Endothelial cell of umbilical vein (primary cell): ENCODE data around the gene PPFIA3.

Experiments
- FOS ChIP-seq: IDR thresholded peaks from 2 replicates; pipeline ENCODE4 v1.6.1; 2011; ENCODE audit warnings: mild to moderate bottlenecking, low read length, moderate library complexity, borderline replicate concordance; ENCODE audit not compliant: insufficient read depth
- MYC ChIP-seq: IDR thresholded peaks from one replicate; pipeline ENCODE4 v1.6.1; 2011; ENCODE audit warnings: mild to moderate bottlenecking, low read depth, low read length
- POLR2A ChIP-seq: IDR thresholded peaks from 2 replicates; pipeline ENCODE4 v1.6.1; 2012; ENCODE audit warnings: low read depth, mild to moderate bottlenecking, control low read depth, low read length
- POLR2AphosphoS5 ChIP-seq: IDR thresholded peaks from 2 replicates; pipeline ENCODE4 v1.6.1; 2012; ENCODE audit warnings: low read depth, mild to moderate bottlenecking, control low read depth, low read length, moderate library complexity; ENCODE audit not compliant: insufficient read depth
- TF ChIP-seq, protein P1 (sequence below), 2 donors: IDR thresholded peaks; 1 replicate in 1 of 2; 2 replicates in 1 of 2; pipeline ENCODE4 v1.5.1; 2011; ENCODE audit warnings: low read length in 2 of 2, mild to moderate bottlenecking in 2 of 2, moderate library complexity in 2 of 2, control low read depth in 1 of 2, inconsistent platforms in 1 of 2, low read depth in 1 of 2; ENCODE audit not compliant: insufficient read depth in 1 of 2; ENCODE audit errors: extremely low read depth in 1 of 2
- TF ChIP-seq, protein P2 (sequence below): IDR thresholded peaks from 2 replicates; pipeline ENCODE4 v1.6.1; 2011; ENCODE audit not compliant: insufficient read depth, insufficient read length

DNA sequence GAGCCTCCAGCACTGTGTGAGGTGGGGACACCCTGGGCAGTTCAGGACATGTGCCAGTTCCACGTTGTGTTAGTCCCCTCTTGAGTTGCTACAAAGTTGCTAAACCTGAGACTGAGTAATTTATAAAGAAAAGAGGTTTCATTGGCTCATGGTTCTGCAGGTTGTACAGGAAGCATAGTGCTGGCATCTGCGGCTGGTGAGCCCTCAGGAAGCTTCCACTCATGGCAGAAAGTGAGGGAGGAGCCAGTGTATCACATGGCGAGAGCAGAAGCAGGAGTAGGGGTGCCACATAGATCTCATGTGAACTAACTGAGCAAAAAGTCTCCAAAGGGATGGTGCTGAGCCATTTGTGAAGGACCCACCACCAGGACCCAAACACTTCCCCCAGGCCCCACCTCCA, 71.4 kb downstream of the PPFIA3 start:
- TF ChIP-seq, protein P1, sequence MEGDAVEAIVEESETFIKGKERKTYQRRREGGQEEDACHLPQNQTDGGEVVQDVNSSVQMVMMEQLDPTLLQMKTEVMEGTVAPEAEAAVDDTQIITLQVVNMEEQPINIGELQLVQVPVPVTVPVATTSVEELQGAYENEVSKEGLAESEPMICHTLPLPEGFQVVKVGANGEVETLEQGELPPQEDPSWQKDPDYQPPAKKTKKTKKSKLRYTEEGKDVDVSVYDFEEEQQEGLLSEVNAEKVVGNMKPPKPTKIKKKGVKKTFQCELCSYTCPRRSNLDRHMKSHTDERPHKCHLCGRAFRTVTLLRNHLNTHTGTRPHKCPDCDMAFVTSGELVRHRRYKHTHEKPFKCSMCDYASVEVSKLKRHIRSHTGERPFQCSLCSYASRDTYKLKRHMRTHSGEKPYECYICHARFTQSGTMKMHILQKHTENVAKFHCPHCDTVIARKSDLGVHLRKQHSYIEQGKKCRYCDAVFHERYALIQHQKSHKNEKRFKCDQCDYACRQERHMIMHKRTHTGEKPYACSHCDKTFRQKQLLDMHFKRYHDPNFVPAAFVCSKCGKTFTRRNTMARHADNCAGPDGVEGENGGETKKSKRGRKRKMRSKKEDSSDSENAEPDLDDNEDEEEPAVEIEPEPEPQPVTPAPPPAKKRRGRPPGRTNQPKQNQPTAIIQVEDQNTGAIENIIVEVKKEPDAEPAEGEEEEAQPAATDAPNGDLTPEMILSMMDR (IDR thresholded peaks at IDR 0.05; ENCODE audit: extremely low read depth in 1 of 2, insufficient read depth in 1 of 2, low read depth in 1 of 2, low read length in 2 of 2): no peak
- TF ChIP-seq FOS (no peak), POLR2A (no peak), MYC (no peak), POLR2AphosphoS5 (no peak)
- TF ChIP-seq, protein P2, sequence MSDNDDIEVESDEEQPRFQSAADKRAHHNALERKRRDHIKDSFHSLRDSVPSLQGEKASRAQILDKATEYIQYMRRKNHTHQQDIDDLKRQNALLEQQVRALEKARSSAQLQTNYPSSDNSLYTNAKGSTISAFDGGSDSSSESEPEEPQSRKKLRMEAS: no peak
